ENCODE results near the gene MRTO4.

- TF ChIP-seq, protein P1, sequence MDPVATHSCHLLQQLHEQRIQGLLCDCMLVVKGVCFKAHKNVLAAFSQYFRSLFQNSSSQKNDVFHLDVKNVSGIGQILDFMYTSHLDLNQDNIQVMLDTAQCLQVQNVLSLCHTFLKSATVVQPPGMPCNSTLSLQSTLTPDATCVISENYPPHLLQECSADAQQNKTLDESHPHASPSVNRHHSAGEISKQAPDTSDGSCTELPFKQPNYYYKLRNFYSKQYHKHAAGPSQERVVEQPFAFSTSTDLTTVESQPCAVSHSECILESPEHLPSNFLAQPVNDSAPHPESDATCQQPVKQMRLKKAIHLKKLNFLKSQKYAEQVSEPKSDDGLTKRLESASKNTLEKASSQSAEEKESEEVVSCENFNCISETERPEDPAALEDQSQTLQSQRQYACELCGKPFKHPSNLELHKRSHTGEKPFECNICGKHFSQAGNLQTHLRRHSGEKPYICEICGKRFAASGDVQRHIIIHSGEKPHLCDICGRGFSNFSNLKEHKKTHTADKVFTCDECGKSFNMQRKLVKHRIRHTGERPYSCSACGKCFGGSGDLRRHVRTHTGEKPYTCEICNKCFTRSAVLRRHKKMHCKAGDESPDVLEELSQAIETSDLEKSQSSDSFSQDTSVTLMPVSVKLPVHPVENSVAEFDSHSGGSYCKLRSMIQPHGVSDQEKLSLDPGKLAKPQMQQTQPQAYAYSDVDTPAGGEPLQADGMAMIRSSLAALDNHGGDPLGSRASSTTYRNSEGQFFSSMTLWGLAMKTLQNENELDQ (tag by site-specific recombination; IDR thresholded peaks at IDR 0.05; ENCODE audit: low read depth): no peak
- TF ChIP-seq, protein P2, sequence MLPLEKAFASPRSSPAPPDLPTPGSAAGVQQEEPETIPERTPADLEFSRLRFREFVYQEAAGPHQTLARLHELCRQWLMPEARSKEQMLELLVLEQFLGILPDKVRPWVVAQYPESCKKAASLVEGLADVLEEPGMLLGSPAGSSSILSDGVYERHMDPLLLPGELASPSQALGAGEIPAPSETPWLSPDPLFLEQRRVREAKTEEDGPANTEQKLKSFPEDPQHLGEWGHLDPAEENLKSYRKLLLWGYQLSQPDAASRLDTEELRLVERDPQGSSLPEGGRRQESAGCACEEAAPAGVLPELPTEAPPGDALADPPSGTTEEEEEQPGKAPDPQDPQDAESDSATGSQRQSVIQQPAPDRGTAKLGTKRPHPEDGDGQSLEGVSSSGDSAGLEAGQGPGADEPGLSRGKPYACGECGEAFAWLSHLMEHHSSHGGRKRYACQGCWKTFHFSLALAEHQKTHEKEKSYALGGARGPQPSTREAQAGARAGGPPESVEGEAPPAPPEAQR (tag by site-specific recombination; IDR thresholded peaks at IDR 0.05): no peak
- no peak for TF ChIP-seq MEIS1 (CRISPR knock-in tag; IDR thresholded peaks at IDR 0.05; ENCODE audit: borderline replicate concordance)
- no peak for TF ChIP-seq ZNF843 (tag by site-specific recombination; IDR thresholded peaks at IDR 0.05)
- TF ChIP-seq SCRT2 (tag by site-specific recombination; IDR thresholded peaks at IDR 0.05): no peak
- no peak for TF ChIP-seq ZNF560 (tag by site-specific recombination; IDR thresholded peaks at IDR 0.05; ENCODE audit: borderline replicate concordance)
- no peak for TF ChIP-seq ZNF121 (tag by site-specific recombination; IDR thresholded peaks at IDR 0.05)
- TF ChIP-seq, protein P3, sequence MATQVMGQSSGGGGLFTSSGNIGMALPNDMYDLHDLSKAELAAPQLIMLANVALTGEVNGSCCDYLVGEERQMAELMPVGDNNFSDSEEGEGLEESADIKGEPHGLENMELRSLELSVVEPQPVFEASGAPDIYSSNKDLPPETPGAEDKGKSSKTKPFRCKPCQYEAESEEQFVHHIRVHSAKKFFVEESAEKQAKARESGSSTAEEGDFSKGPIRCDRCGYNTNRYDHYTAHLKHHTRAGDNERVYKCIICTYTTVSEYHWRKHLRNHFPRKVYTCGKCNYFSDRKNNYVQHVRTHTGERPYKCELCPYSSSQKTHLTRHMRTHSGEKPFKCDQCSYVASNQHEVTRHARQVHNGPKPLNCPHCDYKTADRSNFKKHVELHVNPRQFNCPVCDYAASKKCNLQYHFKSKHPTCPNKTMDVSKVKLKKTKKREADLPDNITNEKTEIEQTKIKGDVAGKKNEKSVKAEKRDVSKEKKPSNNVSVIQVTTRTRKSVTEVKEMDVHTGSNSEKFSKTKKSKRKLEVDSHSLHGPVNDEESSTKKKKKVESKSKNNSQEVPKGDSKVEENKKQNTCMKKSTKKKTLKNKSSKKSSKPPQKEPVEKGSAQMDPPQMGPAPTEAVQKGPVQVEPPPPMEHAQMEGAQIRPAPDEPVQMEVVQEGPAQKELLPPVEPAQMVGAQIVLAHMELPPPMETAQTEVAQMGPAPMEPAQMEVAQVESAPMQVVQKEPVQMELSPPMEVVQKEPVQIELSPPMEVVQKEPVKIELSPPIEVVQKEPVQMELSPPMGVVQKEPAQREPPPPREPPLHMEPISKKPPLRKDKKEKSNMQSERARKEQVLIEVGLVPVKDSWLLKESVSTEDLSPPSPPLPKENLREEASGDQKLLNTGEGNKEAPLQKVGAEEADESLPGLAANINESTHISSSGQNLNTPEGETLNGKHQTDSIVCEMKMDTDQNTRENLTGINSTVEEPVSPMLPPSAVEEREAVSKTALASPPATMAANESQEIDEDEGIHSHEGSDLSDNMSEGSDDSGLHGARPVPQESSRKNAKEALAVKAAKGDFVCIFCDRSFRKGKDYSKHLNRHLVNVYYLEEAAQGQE (tag by site-specific recombination; IDR thresholded peaks at IDR 0.05): no peak
- TF ChIP-seq ZNF366 (tag by site-specific recombination; conservative IDR thresholded peaks at IDR 0.05): no peak
- no peak for TF ChIP-seq ZBTB8A (tag by site-specific recombination; IDR thresholded peaks at IDR 0.05)
- TF ChIP-seq PRDM10 (tag by site-specific recombination; IDR thresholded peaks at IDR 0.05): no peak
Measured at GRCh38 chr1:19283891-19284290, 32.3 kb downstream of the MRTO4 start.

All from HEK293 (cell line).